GM23248 (cell line): ENCODE data around the gene PNPLA7.

Source experiments
- EZH2 ChIP-seq: fragments of 200-600 bp; sonication (generic); IDR thresholded peaks from 2 replicates; pipeline ENCODE4 v1.6.1; 2018; ENCODE audit warnings: antibody characterized with exemption, mild to moderate bottlenecking; ENCODE audit not compliant: insufficient read depth, poor library complexity, severe bottlenecking
- EZH2phosphoT487 ChIP-seq: fragments of 200-600 bp; sonication (generic); IDR thresholded peaks from 2 replicates; pipeline ENCODE4 v1.6.1; 2018; ENCODE audit warnings: antibody characterized with exemption, moderate library complexity, mild to moderate bottlenecking, low read depth; ENCODE audit not compliant: insufficient read depth

- TF ChIP-seq EZH2 (no peak), EZH2phosphoT487 (no peak)
Observed at GRCh38 chr9:137487454-137488326, 62.5 kb downstream of the PNPLA7 start.
